WTC11 (cell line): ENCODE measurements around the gene DNAH14. TPM values are rescaled to one million over a fixed set of nuclear protein-coding genes. Genes with fewer than 3 reads are reported as not detected.

Source experiments
- ATAC-seq: fragments of 200-7000 bp; cut with Tn5 transposase; 2 replicates; pipeline ENCODE4 v1.10.0; 2021; ENCODE audit warnings: mild to moderate bottlenecking, moderate library complexity
- CTCF ChIA-PET: fragments of 300-600 bp; sonication (Branson Sonifier 250); formaldehyde crosslinking; loops from one replicate; lab custom pipeline; 2021; ENCODE audit warnings: antibody characterized with exemption; lab: Charles Lee
- POLR2A ChIA-PET: fragments of 350-600 bp; sonication (Branson Sonifier 250); formaldehyde crosslinking; loops from one replicate; lab custom pipeline; 2021; ENCODE audit warnings: antibody characterized with exemption; lab: Charles Lee
- DNase-seq: peaks from one replicate; pipeline ENCODE4 v3.0.0; 2021; ENCODE audit warnings: low spot score
- H3K27ac Mint-ChIP-seq: 2 replicates; pipeline ENCODE4 v1.8.0; 2021; ENCODE audit warnings: mixed read lengths
- H3K27me3 Mint-ChIP-seq: 2 replicates; pipeline ENCODE4 v1.8.0; 2021; ENCODE audit warnings: low read depth, mild to moderate bottlenecking, moderate library complexity, mixed read lengths
- H3K36me3 Mint-ChIP-seq: 2 replicates; pipeline ENCODE4 v1.8.0; 2021; ENCODE audit warnings: mixed read lengths
- H3K4me1 Mint-ChIP-seq: 2 replicates; pipeline ENCODE4 v1.8.0; 2022; ENCODE audit warnings: mixed read lengths
- H3K4me3 Mint-ChIP-seq: 2 replicates; pipeline ENCODE4 v1.8.0; 2021; ENCODE audit warnings: mild to moderate bottlenecking, moderate library complexity, mixed read lengths
- H3K9me3 Mint-ChIP-seq: 2 replicates; pipeline ENCODE4 v1.8.0; 2021; ENCODE audit warnings: mixed read lengths
- AR ChIP-seq: fragments of 250-450 bp; sonication (Bioruptor Pico); IDR thresholded peaks from 2 replicates; pipeline ENCODE4 v1.9.0; 2021; ENCODE audit warnings: mild to moderate bottlenecking
- CBFB ChIP-seq: sonication (generic); formaldehyde crosslinking; IDR thresholded peaks from 2 replicates; pipeline ENCODE4 v1.8.1; 2022; ENCODE audit warnings: mild to moderate bottlenecking, low read depth, missing genetic modification reagents
- CREB1 ChIP-seq: sonication (generic); formaldehyde crosslinking; IDR thresholded peaks from 2 replicates; pipeline ENCODE4 v1.8.0; 2023; ENCODE audit warnings: mild to moderate bottlenecking, missing genetic modification reagents
- CREM ChIP-seq: sonication (generic); formaldehyde crosslinking; IDR thresholded peaks from 2 replicates; pipeline ENCODE4 v1.8.1; 2022; ENCODE audit warnings: mild to moderate bottlenecking, missing genetic modification reagents, moderate library complexity
- FOXK1 ChIP-seq: sonication (generic); formaldehyde crosslinking; IDR thresholded peaks from 2 replicates; pipeline ENCODE4 v1.8.0; 2022; ENCODE audit warnings: mild to moderate bottlenecking, moderate library complexity, missing genetic modification reagents
- FOXP4 ChIP-seq: sonication (generic); formaldehyde crosslinking; IDR thresholded peaks from 2 replicates; pipeline ENCODE4 v1.8.0; 2022; ENCODE audit warnings: mild to moderate bottlenecking, missing genetic modification reagents
- HMGA2 ChIP-seq: fragments of 250-450 bp; sonication (Bioruptor Pico); IDR thresholded peaks from 2 replicates; pipeline ENCODE4 v1.4.0; 2021; ENCODE audit warnings: mild to moderate bottlenecking, moderate library complexity
- HMGXB4 ChIP-seq: sonication (generic); formaldehyde crosslinking; IDR thresholded peaks from 2 replicates; pipeline ENCODE4 v1.8.1; 2023; ENCODE audit warnings: mild to moderate bottlenecking, moderate library complexity, missing genetic modification reagents
- NFYB ChIP-seq: sonication (generic); formaldehyde crosslinking; conservative IDR thresholded peaks from 2 replicates; pipeline ENCODE4 v1.8.0; 2022; ENCODE audit warnings: low read depth, missing genetic modification reagents
- NR3C1 ChIP-seq: sonication (generic); formaldehyde crosslinking; conservative IDR thresholded peaks from 2 replicates; pipeline ENCODE4 v1.8.1; 2023; ENCODE audit warnings: low read depth, mild to moderate bottlenecking, missing genetic modification reagents
- OVOL2 ChIP-seq: fragments of 250-450 bp; sonication (Bioruptor Pico); IDR thresholded peaks from 2 replicates; pipeline ENCODE4 v1.9.0; 2021; ENCODE audit warnings: mild to moderate bottlenecking, borderline replicate concordance
- SOX15 ChIP-seq: fragments of 250-450 bp; sonication (Bioruptor Pico); IDR thresholded peaks from 2 replicates; pipeline ENCODE4 v1.9.0; 2021; ENCODE audit warnings: mild to moderate bottlenecking
- SP1 ChIP-seq: sonication (generic); formaldehyde crosslinking; conservative IDR thresholded peaks from 2 replicates; pipeline ENCODE4 v1.8.1; 2022; ENCODE audit warnings: missing genetic modification reagents
- TEAD1 ChIP-seq: sonication (generic); formaldehyde crosslinking; IDR thresholded peaks from 2 replicates; pipeline ENCODE4 v1.8.0; 2022; ENCODE audit warnings: mild to moderate bottlenecking, missing genetic modification reagents
- USF1 ChIP-seq: sonication (generic); formaldehyde crosslinking; IDR thresholded peaks from 2 replicates; pipeline ENCODE4 v1.8.0; 2022; ENCODE audit warnings: mild to moderate bottlenecking, missing genetic modification reagents
- ZNF138 ChIP-seq: sonication (generic); formaldehyde crosslinking; conservative IDR thresholded peaks from 2 replicates; pipeline ENCODE4 v1.8.1; 2022; ENCODE audit warnings: mild to moderate bottlenecking, moderate library complexity, missing genetic modification reagents
- ZNF232 ChIP-seq: sonication (generic); formaldehyde crosslinking; IDR thresholded peaks from 2 replicates; pipeline ENCODE4 v1.8.0; 2022; ENCODE audit warnings: mild to moderate bottlenecking, missing genetic modification reagents
- ZNF263 ChIP-seq: sonication (generic); formaldehyde crosslinking; IDR thresholded peaks from 2 replicates; pipeline ENCODE4 v1.8.1; 2022; ENCODE audit warnings: low read depth, mild to moderate bottlenecking, moderate library complexity, missing genetic modification reagents
- ZNF317 ChIP-seq: sonication (generic); formaldehyde crosslinking; IDR thresholded peaks from 2 replicates; pipeline ENCODE4 v1.8.1; 2023; ENCODE audit warnings: low read depth, mild to moderate bottlenecking, moderate library complexity, missing genetic modification reagents, borderline replicate concordance
- ZNF396 ChIP-seq: fragments of 250-450 bp; sonication (Bioruptor Pico); IDR thresholded peaks from 2 replicates; pipeline ENCODE4 v1.8.0; 2021; ENCODE audit warnings: mild to moderate bottlenecking, moderate library complexity, borderline replicate concordance
- ZNF423 ChIP-seq: fragments of 250-450 bp; sonication (Bioruptor Pico); IDR thresholded peaks from 2 replicates; pipeline ENCODE4 v2.1.2; 2022; ENCODE audit warnings: mild to moderate bottlenecking, moderate library complexity
- total RNA-seq: library from RNA; stranded (reverse); gene quantifications from 3 replicates; pipeline ENCODE4 v1.2.3, GENCODE V29; 2021
- TF ChIP-seq, protein P1 (sequence below): sonication (generic); formaldehyde crosslinking; IDR thresholded peaks from 2 replicates; pipeline ENCODE4 v1.8.0; 2022; ENCODE audit warnings: mild to moderate bottlenecking, missing genetic modification reagents
- TF ChIP-seq, protein P2 (sequence below): fragments of 250-450 bp; sonication (Bioruptor Pico); IDR thresholded peaks from 2 replicates; pipeline ENCODE4 v1.9.0; 2021; ENCODE audit warnings: mild to moderate bottlenecking

Gene DNAH14
- total RNA-seq, 1 experiment from 2014 or later, result 34.1 TPM

GRCh38 chr1:225119307-225119706, 189.8 kb downstream of the DNAH14 start:
- no peak for TF ChIP-seq NR3C1
- no peak for TF ChIP-seq CBFB (CRISPR knock-in tag)
- no peak for TF ChIP-seq NFYB (CRISPR knock-in tag)
- TF ChIP-seq HMGXB4 (CRISPR knock-in tag), result no peak
- TF ChIP-seq ZNF138 (CRISPR knock-in tag), result no peak
- TF ChIP-seq, protein P1, sequence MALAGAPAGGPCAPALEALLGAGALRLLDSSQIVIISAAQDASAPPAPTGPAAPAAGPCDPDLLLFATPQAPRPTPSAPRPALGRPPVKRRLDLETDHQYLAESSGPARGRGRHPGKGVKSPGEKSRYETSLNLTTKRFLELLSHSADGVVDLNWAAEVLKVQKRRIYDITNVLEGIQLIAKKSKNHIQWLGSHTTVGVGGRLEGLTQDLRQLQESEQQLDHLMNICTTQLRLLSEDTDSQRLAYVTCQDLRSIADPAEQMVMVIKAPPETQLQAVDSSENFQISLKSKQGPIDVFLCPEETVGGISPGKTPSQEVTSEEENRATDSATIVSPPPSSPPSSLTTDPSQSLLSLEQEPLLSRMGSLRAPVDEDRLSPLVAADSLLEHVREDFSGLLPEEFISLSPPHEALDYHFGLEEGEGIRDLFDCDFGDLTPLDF (CRISPR knock-in tag), result no peak
- TF ChIP-seq SOX15, result no peak
- no peak for TF ChIP-seq ZNF317 (CRISPR knock-in tag)
- TF ChIP-seq, protein P2, sequence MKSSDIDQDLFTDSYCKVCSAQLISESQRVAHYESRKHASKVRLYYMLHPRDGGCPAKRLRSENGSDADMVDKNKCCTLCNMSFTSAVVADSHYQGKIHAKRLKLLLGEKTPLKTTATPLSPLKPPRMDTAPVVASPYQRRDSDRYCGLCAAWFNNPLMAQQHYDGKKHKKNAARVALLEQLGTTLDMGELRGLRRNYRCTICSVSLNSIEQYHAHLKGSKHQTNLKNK (CRISPR knock-in tag), result no peak
- TF ChIP-seq FOXK1, result no peak
- TF ChIP-seq OVOL2 (CRISPR knock-in tag), result no peak
- H3K4me3 Mint-ChIP-seq, result no peak overlapping the region
- no peak overlapping the region for H3K27ac Mint-ChIP-seq
- H3K9me3 Mint-ChIP-seq, result peaks cover under 1% of the 10 kb centered on the region; the same call in 1 of the 2 replicates
- ChIA-PET POLR2A (no interaction called here), CTCF (no interaction called here)
- no peaks in the 10 kb centered on the region for H3K27me3 Mint-ChIP-seq
- no peak for ATAC-seq
- peaks cover 9% of the 10 kb centered on the region for H3K4me1 Mint-ChIP-seq
- no peaks in the 10 kb centered on the region for H3K36me3 Mint-ChIP-seq
- DNase-seq, result no peak

DNA sequence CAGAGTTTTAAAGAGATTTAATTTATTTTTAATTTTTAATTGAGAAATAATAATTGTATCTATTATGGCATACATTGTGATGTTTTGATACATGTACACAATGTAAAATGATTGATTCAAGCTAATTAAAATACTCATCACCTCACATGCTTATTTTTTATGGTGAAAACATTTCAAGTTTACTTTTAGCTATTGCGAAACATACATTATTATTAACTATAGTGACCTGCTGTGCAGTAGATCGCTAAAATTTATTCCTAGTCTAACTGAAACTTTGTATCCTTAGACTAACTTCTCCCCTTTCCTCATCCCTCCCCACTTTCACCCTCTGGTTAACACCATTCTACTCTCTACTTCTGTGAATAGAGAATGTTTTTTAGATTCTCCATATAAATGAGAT, 191.6 kb downstream of the DNAH14 start:
- peaks cover 9% of the 10 kb centered on the region for H3K4me1 Mint-ChIP-seq
- no peak for DNase-seq
- no peak for ATAC-seq
- no peak for TF ChIP-seq FOXP4 (CRISPR knock-in tag)
- no peak for TF ChIP-seq SP1
- TF ChIP-seq USF1, result no peak
- no peak for TF ChIP-seq CREB1 (CRISPR knock-in tag)
- TF ChIP-seq TEAD1 (CRISPR knock-in tag), result no peak
- no peak for TF ChIP-seq ZNF232 (CRISPR knock-in tag)
- no peak for TF ChIP-seq HMGA2 (CRISPR knock-in tag)
- no peak for TF ChIP-seq AR
- TF ChIP-seq ZNF423 (CRISPR knock-in tag), result no peak
- no peak for TF ChIP-seq CREM (CRISPR knock-in tag)
- no peak for TF ChIP-seq ZNF263 (CRISPR knock-in tag)
- TF ChIP-seq ZNF396 (CRISPR knock-in tag), result no peak
- peaks cover 9% of the 10 kb centered on the region; the same call in 1 of the 2 replicates for H3K9me3 Mint-ChIP-seq
- no peaks in the 10 kb centered on the region for H3K36me3 Mint-ChIP-seq
- H3K4me3 Mint-ChIP-seq, result no peak overlapping the region
- ChIA-PET CTCF (no interaction called here), POLR2A (no interaction called here)
- no peak overlapping the region for H3K27ac Mint-ChIP-seq
- no peaks in the 10 kb centered on the region for H3K27me3 Mint-ChIP-seq
